Measurements from ENCODE around the gene WNT9A. TPM values are rescaled to one million over a fixed set of nuclear protein-coding genes. Genes with fewer than 3 reads are reported as not detected.

The WNT9A gene
- total RNA-seq, 2 experiments from 2014 or later, result not detected

DNA sequence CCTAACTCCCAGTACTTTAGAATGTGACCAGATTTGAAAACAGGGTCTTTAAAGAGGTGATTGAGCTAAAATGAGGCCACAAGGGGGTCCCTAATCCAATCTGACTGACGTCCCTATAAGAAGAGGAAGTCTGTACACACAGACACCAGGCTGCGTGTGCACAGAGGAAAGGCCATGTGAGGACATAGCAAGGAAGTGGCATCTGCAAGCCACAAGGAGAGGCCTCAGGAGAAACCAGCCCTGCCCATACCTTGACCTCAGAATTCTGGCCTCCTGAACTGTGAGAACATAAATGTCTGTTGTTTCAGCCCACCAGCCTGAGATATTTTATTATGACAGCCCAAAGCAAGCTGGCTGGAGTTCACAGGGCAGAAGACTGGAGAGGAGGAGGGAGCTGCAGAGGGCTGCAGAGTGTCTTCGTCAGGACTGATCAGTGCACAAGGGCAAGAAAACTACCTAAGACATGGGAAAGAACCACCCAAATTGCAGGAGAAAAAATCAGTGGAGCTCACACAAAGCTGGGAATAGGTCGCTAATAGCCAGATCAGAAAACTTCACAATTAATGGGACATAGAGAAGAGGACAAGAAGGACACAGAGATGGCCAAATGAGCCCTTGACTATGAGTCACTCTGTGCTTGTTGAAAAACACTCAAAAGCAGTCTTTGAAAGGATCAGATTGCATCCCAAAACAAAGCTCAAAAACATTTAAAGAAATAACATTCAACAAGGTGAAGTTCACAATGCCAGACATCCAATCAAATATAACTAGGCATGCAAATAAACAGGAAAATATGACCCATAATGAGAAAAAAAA, 14.1 kb upstream of the WNT9A start:
- H3K9me3 Mint-ChIP-seq, result no peaks in the 10 kb centered on the region
- no peaks in the 10 kb centered on the region for H3K36me3 Mint-ChIP-seq
- no peak for DNase-seq
- no peaks in the 10 kb centered on the region for H3K4me1 Mint-ChIP-seq
- no peak overlapping the region for H3K27ac Mint-ChIP-seq
- no peak overlapping the region for H3K4me3 Mint-ChIP-seq
- peaks cover 19% of the 10 kb centered on the region for H3K27me3 Mint-ChIP-seq

DNA sequence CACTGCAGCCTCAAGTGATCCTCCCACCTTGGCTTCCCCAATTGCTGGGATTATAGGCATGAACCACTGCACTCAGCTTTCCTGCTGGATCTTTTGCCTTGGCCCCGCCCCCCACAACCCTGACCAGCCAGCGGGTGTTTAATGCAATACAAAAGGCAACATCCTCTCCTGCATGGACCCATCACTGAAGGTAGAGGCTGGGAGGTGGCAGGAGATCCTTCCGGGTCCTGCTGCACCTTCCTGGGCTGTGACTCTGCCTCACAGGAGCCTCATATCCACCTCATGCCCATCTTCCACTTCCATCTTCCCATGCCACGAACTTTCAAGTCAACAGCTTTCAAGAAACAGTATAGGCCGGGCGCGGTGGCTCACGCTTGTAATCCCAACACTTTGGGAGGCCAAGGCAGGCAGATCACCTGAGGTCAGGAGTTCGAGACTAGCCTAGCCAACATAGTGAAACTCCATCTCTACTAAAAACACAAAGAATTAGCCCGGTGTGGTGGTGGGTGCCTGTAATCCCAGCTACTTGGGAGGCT, 11.7 kb upstream of the WNT9A start:
- H3K36me3 Mint-ChIP-seq, result no peaks in the 10 kb centered on the region
- H3K4me3 Mint-ChIP-seq, result no peak overlapping the region
- H3K4me1 Mint-ChIP-seq, result no peaks in the 10 kb centered on the region
- no peaks in the 10 kb centered on the region for H3K9me3 Mint-ChIP-seq
- DNase-seq, result no peak
- no peak overlapping the region for H3K27ac Mint-ChIP-seq
- peaks cover 34% of the 10 kb centered on the region for H3K27me3 Mint-ChIP-seq

DNA sequence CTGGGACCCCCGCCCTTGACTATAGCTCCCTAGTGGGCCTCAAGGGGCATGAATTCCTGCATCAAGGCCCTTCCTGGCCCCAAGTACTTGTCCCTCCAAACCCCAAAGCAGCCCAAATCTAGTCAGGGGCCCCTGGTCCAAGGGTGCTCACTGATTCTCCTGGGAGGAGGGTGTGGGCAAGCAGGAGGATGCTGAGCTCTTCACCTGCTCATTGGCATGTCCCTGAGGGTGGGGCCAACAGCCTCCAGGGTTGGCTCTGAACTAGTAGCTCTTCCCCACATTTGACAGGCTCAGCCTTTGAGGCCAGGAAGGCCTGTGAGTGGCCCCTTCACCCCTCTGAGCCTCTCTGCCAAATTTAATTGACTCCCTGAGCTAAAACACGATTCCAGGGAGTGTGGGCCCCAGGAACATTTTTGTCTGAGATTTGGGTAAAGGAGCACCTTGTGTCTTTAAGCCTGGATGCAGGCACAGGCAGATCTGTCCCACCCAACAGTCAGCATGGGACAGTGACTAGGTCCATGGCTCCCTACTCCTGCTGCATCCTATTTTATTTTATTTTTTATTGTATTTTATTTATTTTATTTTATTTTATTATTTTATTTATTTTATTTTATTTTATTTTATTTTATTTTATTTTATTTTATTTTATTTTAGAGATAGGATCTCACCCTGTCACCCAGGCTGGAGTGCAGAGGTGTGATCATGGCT, 11.0 kb upstream of the WNT9A start:
- Mint-ChIP-seq H3K9me3 (no peaks in the 10 kb centered on the region), H3K36me3 (no peaks in the 10 kb centered on the region), H3K4me1 (peaks cover 2% of the 10 kb centered on the region), H3K27me3 (peaks cover 38% of the 10 kb centered on the region), H3K4me3 (no peak overlapping the region), H3K27ac (no peak overlapping the region)
- no peak for DNase-seq

DNA sequence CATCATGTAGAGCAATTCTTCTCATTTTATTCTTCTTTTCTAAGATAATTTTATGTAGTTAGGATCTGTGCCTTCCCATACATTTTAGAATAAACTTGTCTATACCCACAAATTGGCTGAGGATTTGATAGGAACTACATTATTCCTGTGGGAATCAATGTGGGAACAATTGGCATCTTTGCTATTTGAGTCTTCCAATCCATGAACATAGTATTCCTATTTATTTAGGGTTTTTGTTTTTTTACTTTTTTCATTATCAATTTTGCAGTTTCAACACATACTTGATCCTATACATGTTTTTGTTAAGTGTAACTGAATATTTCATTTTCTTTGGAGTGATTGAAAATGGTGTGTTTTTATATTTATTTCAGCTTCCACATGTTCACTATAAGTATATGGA, 8.1 kb upstream of the WNT9A start:
- Mint-ChIP-seq H3K9me3 (no peaks in the 10 kb centered on the region), H3K4me1 (peaks cover 4% of the 10 kb centered on the region), H3K4me3 (no peak overlapping the region), H3K27ac (no peak overlapping the region), H3K27me3 (peaks cover 35% of the 10 kb centered on the region), H3K36me3 (no peaks in the 10 kb centered on the region)
- no peak for DNase-seq

DNA sequence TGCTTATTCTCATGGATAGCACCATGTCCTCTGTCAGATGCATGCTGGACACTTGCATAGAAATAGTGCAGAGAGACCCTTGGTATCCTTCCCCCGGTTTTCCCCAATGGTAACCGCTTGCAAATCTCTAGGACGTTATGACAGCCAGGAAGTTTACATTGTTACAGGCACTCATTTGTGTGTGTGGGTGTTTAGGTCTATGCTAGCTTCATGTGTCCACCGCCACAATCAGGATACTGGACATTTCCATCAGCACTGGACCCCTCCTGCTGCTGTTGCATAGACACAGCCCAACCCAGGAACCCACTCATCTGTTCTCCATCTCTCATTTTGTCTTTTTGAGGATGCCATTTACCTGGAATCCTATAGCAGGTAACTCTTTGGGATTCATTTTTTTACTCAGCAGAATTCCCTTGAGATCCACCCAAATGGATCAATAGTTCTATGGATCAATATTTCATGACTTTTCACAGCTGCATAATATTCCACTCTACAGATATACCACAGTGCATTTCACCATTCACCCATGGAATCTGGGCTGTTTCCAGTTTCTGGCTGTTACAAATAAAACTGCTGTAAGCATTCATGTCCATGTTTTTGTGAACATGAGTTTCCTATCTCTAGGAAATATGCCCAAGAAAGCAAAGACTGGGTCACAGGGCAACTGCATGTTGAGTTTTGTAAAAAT, 6.6 kb upstream of the WNT9A start:
- H3K4me3 Mint-ChIP-seq, result no peak overlapping the region
- H3K9me3 Mint-ChIP-seq, result no peaks in the 10 kb centered on the region
- peaks cover 4% of the 10 kb centered on the region for H3K4me1 Mint-ChIP-seq
- H3K27me3 Mint-ChIP-seq, result peaks cover 31% of the 10 kb centered on the region
- no peaks in the 10 kb centered on the region for H3K36me3 Mint-ChIP-seq
- no peak for DNase-seq
- H3K27ac Mint-ChIP-seq, result peak overlapping the region; percentile 25

DNA sequence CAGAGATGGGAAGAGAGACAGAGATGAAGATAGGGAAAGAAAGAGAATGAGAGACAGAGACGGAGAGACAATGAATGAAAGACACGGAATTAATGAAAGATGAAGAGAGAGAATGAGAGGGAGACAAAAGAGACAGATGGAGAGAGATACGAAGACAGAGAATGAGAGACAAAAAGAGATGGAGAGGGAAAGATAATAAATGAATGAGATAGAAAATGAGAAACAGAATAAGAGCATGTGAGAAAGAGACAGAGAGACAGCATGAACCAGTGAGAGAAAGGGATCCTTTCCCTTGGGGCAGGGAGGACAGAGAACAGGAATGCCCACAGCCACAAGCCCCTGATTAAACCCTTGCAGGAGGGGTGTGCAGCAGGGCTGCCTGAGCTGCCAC, 5.3 kb upstream of the WNT9A start:
- no peak for DNase-seq
- no peak overlapping the region for H3K4me3 Mint-ChIP-seq
- H3K9me3 Mint-ChIP-seq, result no peaks in the 10 kb centered on the region

DNA sequence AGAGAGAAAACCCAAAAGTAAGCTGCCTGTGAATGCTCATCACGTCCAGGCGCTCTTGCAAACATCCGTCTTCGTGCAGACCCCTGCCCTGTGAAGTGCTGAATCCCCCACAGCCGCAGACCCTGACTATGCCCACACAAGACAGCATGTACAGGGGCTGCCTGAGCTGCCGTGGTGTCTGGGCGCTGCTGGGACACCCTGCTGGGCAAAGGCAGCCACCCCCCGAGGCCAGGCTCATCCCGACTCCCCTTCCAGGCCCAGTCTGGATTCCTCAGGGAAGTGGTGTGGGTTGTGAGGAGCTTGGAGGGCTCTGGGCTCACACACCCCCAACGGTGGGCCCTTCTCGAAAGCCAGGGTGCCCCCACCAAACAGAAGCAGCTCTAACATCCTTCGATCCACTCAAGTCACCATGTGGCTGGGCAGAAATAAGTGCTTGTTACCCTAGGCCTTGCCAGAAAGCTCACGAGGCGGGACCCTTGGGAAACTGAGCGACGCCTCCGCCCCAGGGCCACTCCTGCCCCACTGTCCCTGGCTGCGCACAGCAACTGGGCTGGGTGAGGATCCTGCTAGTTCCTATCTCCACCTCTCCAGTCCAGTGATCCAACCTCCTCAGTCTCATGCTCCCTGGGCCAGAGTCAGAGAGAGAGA, 4.8 kb upstream of the WNT9A start:
- Mint-ChIP-seq H3K27me3 (peaks cover 34% of the 10 kb centered on the region), H3K4me3 (no peak overlapping the region), H3K9me3 (no peaks in the 10 kb centered on the region), H3K4me1 (peaks cover 4% of the 10 kb centered on the region), H3K27ac (no peak overlapping the region), H3K36me3 (no peaks in the 10 kb centered on the region)
- DNase-seq, result no peak

More for the DNA sequence above, 5.3 kb upstream of the WNT9A start:
- Mint-ChIP-seq H3K27me3 (peaks cover 39% of the 10 kb centered on the region), H3K27ac (no peak overlapping the region), H3K4me1 (peaks cover 4% of the 10 kb centered on the region), H3K36me3 (no peaks in the 10 kb centered on the region)

DNA sequence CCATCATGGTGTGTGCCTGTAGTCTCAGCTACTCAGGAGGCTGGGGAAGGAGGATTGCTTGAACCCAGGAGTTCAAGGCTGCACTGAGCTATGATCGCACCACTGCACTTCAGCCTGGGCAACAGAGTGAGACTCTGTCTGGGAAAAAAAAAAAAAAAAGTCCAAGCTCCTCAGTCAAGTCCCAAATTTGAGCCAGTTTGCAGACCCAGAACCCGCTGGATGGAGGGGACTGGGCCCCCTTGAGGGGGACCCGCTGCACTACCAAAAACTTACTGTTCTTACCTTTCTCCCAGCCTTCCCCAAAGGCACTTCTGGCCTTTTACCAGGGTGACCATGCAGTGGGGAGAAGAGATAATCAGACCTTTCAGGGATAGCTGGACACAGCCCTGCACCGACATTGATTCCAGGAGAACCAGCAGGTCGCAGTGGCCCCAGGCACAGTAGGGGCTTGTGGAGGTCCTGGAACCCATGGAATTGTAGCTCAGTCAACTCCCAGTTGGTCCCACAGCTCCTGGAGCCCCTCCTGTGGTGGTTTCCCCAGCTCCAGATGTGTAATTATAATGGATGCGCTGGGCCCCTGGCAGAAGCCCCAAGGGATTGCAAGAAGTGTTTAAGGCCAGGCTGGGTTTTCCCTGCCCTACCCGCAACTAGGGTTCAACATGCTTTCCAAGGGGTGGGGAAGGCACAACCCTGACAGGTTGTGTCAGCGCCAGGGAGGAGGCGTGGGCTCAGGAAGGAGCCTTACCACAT, 4.1 kb upstream of the WNT9A start:
- no peak overlapping the region for H3K27ac Mint-ChIP-seq
- H3K4me1 Mint-ChIP-seq, result peaks cover 6% of the 10 kb centered on the region
- no peak overlapping the region for H3K4me3 Mint-ChIP-seq
- peaks cover 35% of the 10 kb centered on the region for H3K27me3 Mint-ChIP-seq
- no peaks in the 10 kb centered on the region for H3K9me3 Mint-ChIP-seq
- DNase-seq, result no peak
- H3K36me3 Mint-ChIP-seq, result no peaks in the 10 kb centered on the region

DNA sequence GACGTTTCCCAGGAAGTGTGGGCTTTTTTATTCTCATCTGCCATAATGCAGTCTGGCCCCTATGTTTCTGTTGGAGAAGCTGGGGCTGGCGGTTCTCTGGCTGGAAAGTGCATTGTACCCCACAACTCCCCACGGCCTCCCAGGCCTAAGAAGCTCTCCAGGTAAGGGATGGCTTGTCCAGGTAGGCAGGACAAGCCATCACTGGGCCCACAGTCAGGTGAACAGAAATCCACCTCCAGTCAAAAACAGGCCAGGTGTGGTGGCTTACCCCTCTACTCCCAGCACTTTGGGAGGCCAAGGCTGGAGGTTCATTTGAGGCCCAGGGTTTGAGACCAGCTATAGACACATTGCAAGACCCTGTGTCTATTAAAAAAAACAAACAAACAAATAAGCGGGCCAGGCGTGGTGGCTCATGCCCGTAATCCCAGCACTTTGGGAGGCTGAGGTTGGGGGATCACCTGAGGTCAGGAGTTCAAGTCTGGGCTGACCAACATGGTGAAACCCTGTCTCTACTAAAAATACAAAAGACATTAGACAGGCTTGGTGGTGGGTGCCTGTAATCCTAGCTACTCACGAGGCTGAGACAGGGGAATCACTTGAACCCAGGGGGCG, 3.1 kb upstream of the WNT9A start:
- no peak for DNase-seq

DNA sequence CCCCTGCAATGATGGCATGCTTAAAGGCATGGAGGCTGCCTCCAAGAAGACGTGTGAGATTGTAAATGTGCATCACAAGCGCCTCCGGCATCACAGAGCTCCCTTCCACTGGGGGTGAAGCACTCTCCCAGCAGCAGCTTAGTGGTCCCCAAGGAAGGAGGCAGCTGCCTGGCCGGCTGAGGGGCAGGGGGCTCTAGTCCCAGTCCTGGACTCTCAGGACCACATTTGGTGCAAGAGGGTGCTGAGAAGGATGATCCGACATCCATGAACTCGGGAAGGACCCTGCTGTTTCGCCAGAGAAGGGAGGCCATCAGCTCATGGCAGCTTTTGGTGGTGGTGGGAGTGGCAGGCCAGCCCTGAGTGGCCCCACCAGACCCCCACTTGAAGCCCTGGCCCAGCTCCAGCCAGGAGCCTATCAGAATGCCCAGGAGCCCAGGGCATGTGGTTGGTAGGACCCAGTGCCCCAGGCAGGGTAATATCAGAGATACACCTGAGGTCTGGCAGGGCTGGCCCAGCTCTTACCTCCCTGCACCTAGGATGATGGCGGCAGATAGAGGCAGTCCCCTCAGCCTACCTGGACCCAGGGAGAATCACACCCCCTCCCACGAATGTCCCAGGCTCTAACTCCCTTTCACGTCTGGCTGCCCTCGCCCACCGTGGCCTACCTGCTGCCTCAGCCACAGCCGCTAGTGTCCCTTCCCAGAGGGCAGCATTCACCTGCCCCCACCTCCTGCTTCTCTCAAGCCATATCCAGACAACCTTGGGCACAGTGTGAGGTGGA, 2.4 kb upstream of the WNT9A start:
- Mint-ChIP-seq H3K9me3 (no peaks in the 10 kb centered on the region), H3K27ac (no peak overlapping the region), H3K4me3 (no peak overlapping the region), H3K27me3 (peaks cover 22% of the 10 kb centered on the region), H3K36me3 (no peaks in the 10 kb centered on the region), H3K4me1 (peaks cover 6% of the 10 kb centered on the region)
- DNase-seq, result no peak

More for the DNA sequence above, 3.1 kb upstream of the WNT9A start:
- peaks cover 29% of the 10 kb centered on the region for H3K27me3 Mint-ChIP-seq
- no peak overlapping the region for H3K27ac Mint-ChIP-seq
- H3K4me3 Mint-ChIP-seq, result no peak overlapping the region
- H3K9me3 Mint-ChIP-seq, result no peaks in the 10 kb centered on the region
- H3K4me1 Mint-ChIP-seq, result peaks cover 6% of the 10 kb centered on the region
- no peaks in the 10 kb centered on the region for H3K36me3 Mint-ChIP-seq

DNA sequence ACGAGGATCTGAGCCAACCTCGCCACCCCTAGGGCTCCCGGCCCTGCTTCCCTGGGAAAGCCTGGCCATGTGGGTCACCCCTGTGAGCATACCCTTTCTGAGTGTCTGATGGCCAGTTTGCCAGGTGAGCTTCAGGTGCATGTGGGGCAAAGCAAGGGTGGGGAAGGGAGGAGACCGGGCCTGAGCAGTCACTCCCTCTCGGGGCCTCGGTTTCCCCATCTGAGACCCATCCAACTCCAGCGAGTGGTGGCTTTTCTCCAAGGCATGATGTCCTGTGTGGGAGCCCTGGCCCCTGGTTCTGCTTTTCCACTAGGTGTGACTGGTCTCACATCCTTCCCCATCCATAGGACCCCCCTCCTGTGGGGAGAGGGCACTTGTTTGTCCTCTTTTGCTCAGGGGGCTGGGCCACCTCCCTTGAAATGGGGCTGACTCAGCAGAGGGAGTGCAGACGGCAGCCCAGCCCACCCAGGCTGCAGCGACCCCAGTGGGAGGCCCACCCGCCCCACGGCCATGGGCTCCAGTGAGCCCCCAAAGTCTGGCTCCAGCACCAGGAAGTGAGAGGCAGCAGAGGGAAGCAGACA, 1.7 kb upstream of the WNT9A start:
- no peak for DNase-seq
- peaks cover 6% of the 10 kb centered on the region for H3K4me1 Mint-ChIP-seq
- H3K9me3 Mint-ChIP-seq, result no peaks in the 10 kb centered on the region
- no peak overlapping the region for H3K4me3 Mint-ChIP-seq
- H3K27me3 Mint-ChIP-seq, result peaks cover 20% of the 10 kb centered on the region
- no peak overlapping the region for H3K27ac Mint-ChIP-seq
- no peaks in the 10 kb centered on the region for H3K36me3 Mint-ChIP-seq

DNA sequence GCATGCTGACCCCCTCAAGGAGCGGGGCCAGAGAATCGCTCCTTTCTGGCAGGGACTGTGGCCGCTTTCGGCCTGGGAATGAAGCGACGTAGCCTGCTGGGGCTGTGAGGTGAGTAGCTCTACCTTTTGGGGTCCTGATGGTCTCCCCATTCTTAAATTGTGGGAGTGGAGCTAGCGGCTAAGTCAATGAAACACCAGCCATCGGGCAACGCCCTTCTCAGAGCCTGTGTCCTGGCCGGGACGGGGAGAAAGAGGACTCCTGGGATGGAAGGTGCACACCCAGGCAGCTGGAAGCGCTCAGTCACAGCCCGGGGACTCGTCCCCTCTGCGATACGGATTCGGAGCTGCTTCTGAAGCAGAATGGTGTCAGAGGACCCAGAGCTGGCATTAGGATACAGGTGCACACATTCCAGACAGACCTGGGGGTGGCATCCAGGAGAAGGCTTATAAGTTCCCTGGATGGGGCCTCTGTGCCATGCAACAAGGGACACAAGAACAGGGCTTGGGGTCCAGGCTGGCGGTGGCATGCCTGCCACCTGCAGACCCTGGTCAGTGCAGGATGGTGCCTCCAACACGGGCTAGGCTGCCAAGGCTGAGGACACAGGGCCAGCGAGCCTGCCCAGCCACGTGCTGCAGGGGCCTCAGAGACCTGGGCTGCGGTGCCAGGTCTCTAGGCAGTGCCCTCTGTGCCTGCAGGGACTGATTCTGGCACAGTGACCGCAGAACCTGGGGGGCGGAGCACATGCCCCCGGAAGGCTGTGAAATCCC, 945 bp upstream of the WNT9A start:
- Mint-ChIP-seq H3K9me3 (no peaks in the 10 kb centered on the region), H3K4me3 (peak overlapping the region; percentile 63), H3K27ac (no peak overlapping the region), H3K36me3 (no peaks in the 10 kb centered on the region), H3K4me1 (peaks cover 3% of the 10 kb centered on the region), H3K27me3 (peaks cover 16% of the 10 kb centered on the region)
- no peak for DNase-seq

DNA sequence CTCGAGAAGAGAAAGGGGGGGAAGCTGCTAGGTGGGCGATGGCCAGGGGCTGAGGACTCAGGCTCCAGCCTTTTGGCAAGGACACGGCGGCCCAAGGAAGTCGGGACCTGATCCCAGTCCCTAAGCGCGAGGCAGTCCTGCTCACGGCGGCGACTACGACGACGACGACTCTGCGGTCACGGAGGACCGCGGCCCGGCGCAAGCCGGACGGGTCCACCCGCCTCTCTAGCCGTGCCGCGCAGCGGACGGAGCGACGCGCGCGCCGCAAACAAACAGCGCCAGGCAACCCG, 401 bp downstream of the WNT9A start:
- no peak for DNase-seq
- Mint-ChIP-seq H3K4me3 (peak overlapping the region; percentile 59), H3K27me3 (peaks cover 14% of the 10 kb centered on the region), H3K36me3 (no peaks in the 10 kb centered on the region), H3K4me1 (peaks cover 2% of the 10 kb centered on the region), H3K9me3 (no peaks in the 10 kb centered on the region), H3K27ac (no peak overlapping the region)
